ENCODE results near the gene THBD.

THBD gene

DNA sequence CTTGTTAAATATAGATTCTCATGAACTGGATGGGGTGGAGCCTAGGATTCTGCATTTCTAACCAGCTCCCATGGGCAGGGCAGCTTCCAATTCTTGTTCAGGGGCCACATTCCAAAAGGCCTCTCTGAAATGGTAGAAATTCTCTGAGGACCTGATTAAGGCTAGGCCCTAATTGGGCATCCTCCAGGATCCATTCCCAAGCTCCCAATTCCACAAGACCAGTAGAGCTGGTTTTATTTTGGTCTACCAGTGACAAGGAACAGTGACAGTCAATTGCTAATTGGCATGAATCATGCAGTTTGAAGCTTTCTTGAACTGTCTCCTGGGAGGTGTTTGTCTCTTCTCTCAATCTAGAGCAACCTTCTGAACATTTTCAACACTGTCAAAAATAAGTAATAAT lies 3.0 kb downstream of the THBD start:
- DNase-seq (ENCODE audit: low read depth), result no peak
- H3K4me3 ChIP-seq (ENCODE audit: low read depth, low read length), result no peak overlapping the region
- TF ChIP-seq, protein P1, sequence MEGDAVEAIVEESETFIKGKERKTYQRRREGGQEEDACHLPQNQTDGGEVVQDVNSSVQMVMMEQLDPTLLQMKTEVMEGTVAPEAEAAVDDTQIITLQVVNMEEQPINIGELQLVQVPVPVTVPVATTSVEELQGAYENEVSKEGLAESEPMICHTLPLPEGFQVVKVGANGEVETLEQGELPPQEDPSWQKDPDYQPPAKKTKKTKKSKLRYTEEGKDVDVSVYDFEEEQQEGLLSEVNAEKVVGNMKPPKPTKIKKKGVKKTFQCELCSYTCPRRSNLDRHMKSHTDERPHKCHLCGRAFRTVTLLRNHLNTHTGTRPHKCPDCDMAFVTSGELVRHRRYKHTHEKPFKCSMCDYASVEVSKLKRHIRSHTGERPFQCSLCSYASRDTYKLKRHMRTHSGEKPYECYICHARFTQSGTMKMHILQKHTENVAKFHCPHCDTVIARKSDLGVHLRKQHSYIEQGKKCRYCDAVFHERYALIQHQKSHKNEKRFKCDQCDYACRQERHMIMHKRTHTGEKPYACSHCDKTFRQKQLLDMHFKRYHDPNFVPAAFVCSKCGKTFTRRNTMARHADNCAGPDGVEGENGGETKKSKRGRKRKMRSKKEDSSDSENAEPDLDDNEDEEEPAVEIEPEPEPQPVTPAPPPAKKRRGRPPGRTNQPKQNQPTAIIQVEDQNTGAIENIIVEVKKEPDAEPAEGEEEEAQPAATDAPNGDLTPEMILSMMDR (IDR thresholded peaks at IDR 0.05; ENCODE audit: insufficient read depth, low read depth, low read length, missing control alignments), result no peak

DNA sequence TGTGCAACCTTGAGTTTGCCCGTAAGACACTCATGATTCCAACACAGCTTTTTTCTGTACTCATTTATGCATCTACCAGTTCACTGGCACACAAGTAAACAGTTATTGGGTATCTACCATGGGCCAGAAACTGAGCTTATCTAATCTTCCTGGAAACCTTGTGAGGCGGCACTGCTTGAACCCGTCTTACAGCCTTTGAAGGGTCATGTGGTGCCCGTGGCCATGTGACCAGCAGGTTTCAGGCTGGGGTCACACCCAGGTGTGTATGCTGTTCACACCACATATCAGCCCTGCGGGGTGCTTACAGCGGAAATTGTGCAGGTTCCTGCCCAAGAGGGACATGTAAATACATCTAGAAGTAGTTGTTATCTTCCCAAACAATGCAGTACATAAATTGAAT lies 6.1 kb downstream of the THBD start:
- peak; percentile 37 for DNase-seq (ENCODE audit: low read depth)
- H3K4me3 ChIP-seq (ENCODE audit: low read depth, low read length), result no peak overlapping the region
- TF ChIP-seq, protein P1 (IDR thresholded peaks at IDR 0.05; ENCODE audit: insufficient read depth, low read depth, low read length, missing control alignments), result peak; percentile 27

DNA sequence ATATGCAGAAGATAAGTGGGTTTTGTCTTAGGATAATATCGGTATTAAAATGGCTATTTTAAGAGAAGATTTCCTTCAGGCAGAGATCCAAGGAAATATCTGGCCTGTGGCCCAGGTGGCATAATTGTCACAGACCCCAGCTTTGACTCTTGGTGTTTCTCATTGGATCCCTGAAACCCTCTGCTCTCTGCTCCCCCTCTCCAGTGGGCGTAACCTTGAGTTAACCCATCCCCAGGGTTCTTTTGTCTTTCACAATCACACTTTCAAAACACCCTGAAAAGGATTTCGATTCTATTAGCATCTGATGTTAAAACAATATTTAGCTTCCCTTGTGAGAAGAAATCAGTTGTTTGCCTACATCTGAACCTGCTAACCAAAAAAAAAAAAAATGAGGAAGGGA lies 7.2 kb downstream of the THBD start:
- H3K4me3 ChIP-seq (ENCODE audit: low read depth, low read length), result no peak overlapping the region
- TF ChIP-seq, protein P1 (IDR thresholded peaks at IDR 0.05; ENCODE audit: insufficient read depth, low read depth, low read length, missing control alignments), result no peak
- no peak for DNase-seq (ENCODE audit: low read depth)

DNA sequence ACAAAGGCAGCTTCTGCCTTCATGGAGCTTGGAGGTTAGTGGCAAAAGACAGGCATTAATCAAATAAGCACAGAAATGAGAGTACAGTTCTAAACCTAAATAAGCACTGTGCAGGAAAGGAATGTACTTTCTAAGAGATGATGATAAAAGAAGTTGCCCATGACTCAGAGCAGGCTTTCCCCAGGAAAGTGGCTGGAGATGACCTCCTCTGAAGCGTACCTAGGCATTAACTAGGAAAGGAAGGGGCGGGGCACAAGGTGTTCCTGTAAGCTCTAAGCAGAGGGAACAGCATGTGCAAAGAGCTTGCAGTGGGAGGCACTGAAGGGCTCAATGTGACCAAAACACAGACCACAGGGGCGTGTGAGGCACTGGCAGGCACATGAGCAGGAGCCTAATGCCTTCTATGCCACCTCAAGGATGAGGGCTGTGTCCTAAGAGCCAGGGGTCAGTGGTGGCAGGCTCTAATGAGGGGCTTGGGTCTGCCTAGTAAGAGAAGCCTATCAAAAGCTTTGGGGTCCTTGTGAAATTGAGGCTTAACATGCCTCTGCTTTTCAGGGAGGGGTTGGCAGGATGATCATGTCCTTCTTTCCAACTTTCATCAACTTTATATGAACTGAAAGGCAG lies 9.5 kb downstream of the THBD start:
- DNase-seq (ENCODE audit: low read depth), result no peak
- TF ChIP-seq, protein P1 (IDR thresholded peaks at IDR 0.05; ENCODE audit: insufficient read depth, low read depth, low read length, missing control alignments), result no peak

DNA sequence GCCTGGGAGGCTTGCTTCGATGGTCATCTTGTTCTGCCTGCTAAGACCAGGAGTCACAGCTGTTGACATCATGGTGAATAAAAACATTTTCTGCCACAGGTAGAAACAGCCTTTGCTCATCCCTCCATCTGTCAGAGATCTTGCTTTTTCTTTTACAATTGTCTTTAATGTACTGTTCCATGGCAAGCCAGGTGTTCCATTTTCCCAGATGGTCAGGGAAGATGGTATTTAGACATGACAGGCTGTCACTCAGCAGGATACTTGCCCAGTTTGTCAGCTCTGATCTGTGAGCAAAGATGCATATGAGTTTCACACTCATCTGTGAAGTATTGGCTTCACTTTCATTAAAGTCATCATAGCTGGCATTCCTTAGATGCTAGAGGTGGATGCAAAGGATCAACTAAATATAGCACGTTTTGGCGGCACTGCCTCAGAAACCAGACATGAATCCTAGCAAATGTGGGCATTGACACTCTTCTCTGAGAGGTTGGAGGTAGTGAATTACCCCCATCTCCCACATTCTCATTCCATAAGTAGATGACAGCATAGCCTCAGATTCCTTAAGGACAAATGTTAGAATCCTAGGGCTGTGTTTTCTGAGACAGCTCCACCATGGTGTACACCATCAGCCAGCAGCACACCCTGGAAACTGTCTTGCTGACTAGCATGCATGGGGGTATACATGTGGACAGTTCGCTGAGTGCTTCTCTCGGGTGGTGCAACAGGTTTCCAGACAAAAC lies 10.2 kb downstream of the THBD start:
- TF ChIP-seq, protein P1 (IDR thresholded peaks at IDR 0.05; ENCODE audit: insufficient read depth, low read depth, low read length, missing control alignments), result no peak
- DNase-seq (ENCODE audit: low read depth), result no peak
- H3K4me3 ChIP-seq (ENCODE audit: low read depth, low read length), result no peak overlapping the region

More for the DNA sequence above, 9.5 kb downstream of the THBD start:
- H3K4me3 ChIP-seq (ENCODE audit: low read depth, low read length), result no peak overlapping the region

DNA sequence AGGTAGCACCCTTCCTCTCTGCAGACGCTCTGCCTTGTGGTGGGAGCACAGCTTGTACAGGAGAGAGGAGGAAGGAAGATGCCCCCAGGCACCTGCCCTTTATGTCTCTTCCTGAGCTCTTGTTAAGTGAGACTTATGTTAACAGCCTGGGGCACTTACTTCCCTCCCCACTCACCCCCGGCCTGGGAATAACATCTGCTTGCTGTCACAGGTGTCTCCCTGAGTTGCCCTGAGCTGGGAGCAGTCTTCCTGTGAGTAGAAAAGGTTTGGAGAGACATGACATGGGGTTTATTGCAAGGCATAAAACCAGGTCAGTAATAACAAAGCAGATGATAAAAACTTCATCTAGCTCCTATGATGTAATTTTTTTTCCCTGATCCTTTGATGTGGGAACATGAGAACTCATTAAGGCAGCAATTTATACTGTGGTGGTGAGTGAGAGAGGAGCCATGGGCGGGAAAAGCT lies 12.4 kb downstream of the THBD start:
- no peak overlapping the region for H3K4me3 ChIP-seq (ENCODE audit: low read depth, low read length)
- DNase-seq (ENCODE audit: low read depth), result no peak
- TF ChIP-seq, protein P1 (IDR thresholded peaks at IDR 0.05; ENCODE audit: insufficient read depth, low read depth, low read length, missing control alignments), result no peak
